IMR-90 (cell line): Measurements from ENCODE around the gene NXPH2. TPM values are rescaled to one million over a fixed set of nuclear protein-coding genes. Genes with fewer than 3 reads are reported as not detected.

Experiments
- ATAC-seq: fragments of 200-7000 bp; cut with Tn5 transposase; 2 replicates; pipeline ENCODE4 v1.9.1; 2020; ENCODE audit warnings: low read depth, mild to moderate bottlenecking, moderate library complexity
- BruUV-seq: library from RNA; stranded (reverse); fragments of 400-500 nt; replicated peaks from 2 replicates; lab custom pipeline; 2021; lab: Mats Ljungman, UMichigan
- CTCF ChIA-PET: fragments of 300-600 bp; formaldehyde crosslinking; extraction: SDS; loops from one replicate; lab custom pipeline; 2021; ENCODE audit warnings: antibody characterized with exemption; lab: Yijun Ruan, JAX
- POLR2A ChIA-PET: fragments of 300-600 bp; sonication (Branson Sonifier 250); formaldehyde crosslinking; loops from one replicate; lab custom pipeline; 2022; ENCODE audit warnings: antibody characterized with exemption; ENCODE audit not compliant: unreplicated experiment; lab: Charles Lee
- DNase-seq: peaks from one replicate; pipeline ENCODE4 v3.0.0; 2013
- H2AFZ ChIP-seq: replicated peaks from 2 replicates; pipeline ENCODE3; 2013; ENCODE audit warnings: low read length, mild to moderate bottlenecking; ENCODE audit not compliant: poor library complexity
- H2AK5ac ChIP-seq: 2 replicates; pipeline ENCODE4 v1.6.1; 2013; ENCODE audit warnings: low read depth, low read length, inconsistent platforms
- H2AK9ac ChIP-seq: replicated peaks from 2 replicates; pipeline ENCODE3; 2013; ENCODE audit warnings: mild to moderate bottlenecking, low read depth, low read length, moderate library complexity; ENCODE audit not compliant: poor library complexity
- H2BK120ac ChIP-seq: 2 replicates; pipeline ENCODE4 v1.6.1; 2013; ENCODE audit warnings: low read depth, low read length, inconsistent platforms
- H2BK15ac ChIP-seq: 3 replicates; pipeline ENCODE4 v1.6.1; 2013; ENCODE audit warnings: low read depth, low read length, inconsistent platforms
- H2BK20ac ChIP-seq: 2 replicates; pipeline ENCODE4 v1.6.1; 2013; ENCODE audit warnings: low read depth, mild to moderate bottlenecking, inconsistent platforms, low read length, moderate library complexity
- H2BK5ac ChIP-seq: 2 replicates; pipeline ENCODE4 v1.6.1; 2013; ENCODE audit warnings: mild to moderate bottlenecking, low read depth, low read length, inconsistent platforms; ENCODE audit not compliant: poor library complexity, severe bottlenecking
- H3K14ac ChIP-seq: replicated peaks from 2 replicates; pipeline ENCODE4 v1.6.1; 2013; ENCODE audit warnings: low read depth, low read length, inconsistent platforms
- H3K18ac ChIP-seq: 2 replicates; pipeline ENCODE4 v1.6.1; 2013; ENCODE audit warnings: low read depth, low read length, control low read depth
- H3K23ac ChIP-seq: 2 replicates; pipeline ENCODE4 v1.6.1; 2013; ENCODE audit warnings: low read depth, low read length, inconsistent platforms
- H3K27ac ChIP-seq: 2 replicates; pipeline ENCODE4 v1.5.1; 2013; ENCODE audit warnings: mild to moderate bottlenecking, control low read depth, low read length; ENCODE audit not compliant: insufficient read depth
- H3K27me3 ChIP-seq: 2 replicates; pipeline ENCODE4 v1.6.1; 2013; ENCODE audit warnings: low read length; ENCODE audit not compliant: control insufficient read depth, insufficient read depth
- H3K36me3 ChIP-seq: 2 replicates; pipeline ENCODE4 v1.6.1; 2013; ENCODE audit warnings: low read length, mixed read lengths; ENCODE audit not compliant: control insufficient read depth, insufficient read depth
- H3K4ac ChIP-seq: 2 replicates; pipeline ENCODE4 v1.6.1; 2013; ENCODE audit warnings: low read depth, low read length, inconsistent platforms
- H3K4me1 ChIP-seq: 2 replicates; pipeline ENCODE4 v1.6.1; 2013; ENCODE audit warnings: low read length, mixed read lengths; ENCODE audit not compliant: control insufficient read depth, insufficient read depth
- H3K4me2 ChIP-seq: 2 replicates; pipeline ENCODE4 v1.6.1; 2013; ENCODE audit warnings: low read depth, mild to moderate bottlenecking, control low read depth, low read length, moderate library complexity
- H3K4me3 ChIP-seq: 2 replicates; pipeline ENCODE4 v1.5.1; 2013; ENCODE audit warnings: low read depth, mild to moderate bottlenecking, control low read depth, low read length, moderate library complexity; ENCODE audit not compliant: insufficient read depth
- H3K56ac ChIP-seq: 2 replicates; pipeline ENCODE4 v1.6.1; 2013; ENCODE audit warnings: low read length, inconsistent platforms; ENCODE audit not compliant: insufficient read depth; ENCODE audit errors: extremely low read depth
- H3K79me1 ChIP-seq, 2 experiments: 2 replicates each; pipeline ENCODE4 v1.6.1; 2013; ENCODE audit warnings: low read length in 2 of 2, inconsistent platforms in 1 of 2, low read depth in 1 of 2
- H3K9ac ChIP-seq: 2 replicates; pipeline ENCODE4 v1.6.1; 2013; ENCODE audit warnings: low read depth, low read length, control low read depth
- H3K9me1 ChIP-seq: 2 replicates; pipeline ENCODE4 v1.6.1; 2013; ENCODE audit warnings: low read length, inconsistent platforms; ENCODE audit not compliant: insufficient read depth
- H3K9me3 ChIP-seq: 2 replicates; pipeline ENCODE4 v1.6.1; 2013; ENCODE audit warnings: low read length; ENCODE audit not compliant: control insufficient read depth, insufficient read depth
- H4K20me1 ChIP-seq: 2 replicates; pipeline ENCODE4 v1.6.1; 2013; ENCODE audit warnings: low read length, inconsistent platforms; ENCODE audit not compliant: insufficient read depth
- H4K5ac ChIP-seq: 2 replicates; pipeline ENCODE4 v1.6.1; 2013; ENCODE audit warnings: mild to moderate bottlenecking, low read depth, low read length, control low read depth
- H4K8ac ChIP-seq, 2 experiments: 2 replicates each; pipeline ENCODE4 v1.6.1; 2013; ENCODE audit warnings: low read depth in 2 of 2, low read length in 2 of 2, control low read depth in 1 of 2, inconsistent platforms in 1 of 2
- H4K91ac ChIP-seq: 2 replicates; pipeline ENCODE4 v1.6.1; 2013; ENCODE audit warnings: low read depth, low read length, inconsistent platforms; ENCODE audit not compliant: insufficient read depth
- FOS ChIP-seq: fragments of 150-350 bp; IDR thresholded peaks from 2 replicates; pipeline ENCODE4 v1.6.1; 2016; ENCODE audit warnings: low read depth, low read length
- MAFK ChIP-seq: IDR thresholded peaks from 2 replicates; pipeline ENCODE4 v1.6.1; 2012; ENCODE audit warnings: low read depth, low read length, improper control_type of control experiment
- MAZ ChIP-seq: IDR thresholded peaks from 2 replicates; pipeline ENCODE4 v1.6.1; 2012; ENCODE audit warnings: low read depth, mild to moderate bottlenecking, low read length, improper control_type of control experiment, moderate library complexity, borderline replicate concordance
- NFE2L2 ChIP-seq: fragments of 150-350 bp; IDR thresholded peaks from 2 replicates; pipeline ENCODE4 v1.6.1; 2016; ENCODE audit warnings: low read depth, mild to moderate bottlenecking, low read length
- RFX5 ChIP-seq: IDR thresholded peaks from 2 replicates; pipeline ENCODE4 v1.8.0; 2012; ENCODE audit warnings: low read depth, mild to moderate bottlenecking, low read length, moderate library complexity
- SMC3 ChIP-seq: fragments of 150-350 bp; IDR thresholded peaks from 2 replicates; pipeline ENCODE4 v1.6.1; 2016; ENCODE audit warnings: low read depth, mild to moderate bottlenecking, antibody characterized with exemption, low read length, moderate library complexity
- WGBS, 2 experiments: methylation state at CpG; one replicate each; pipeline versions ENCODE4 v1.1.5 to v1.1.7; 2013; ENCODE audit warnings: missing lambda C conversion rate in 2 of 2; ENCODE audit not compliant: insufficient read length in 1 of 2; ENCODE audit errors: extremely low coverage in 2 of 2; 5-methylcytosine and 5-hydroxymethylcytosine counted together
- dilution Hi-C: fragments of 300-500 bp; cut with HindIII; formaldehyde crosslinking; loops from one replicate; pipeline ENCODE4 v1.14.3; 2018; ENCODE audit warnings: low sequenced_read_pairs; ENCODE audit not compliant: unreplicated experiment
- in situ Hi-C: fragments of 300-500 bp; cut with MboI; formaldehyde crosslinking; loops from 3 replicates; pipeline ENCODE4 v1.14.3; 2019; ENCODE audit warnings: low sequenced_read_pairs, inconsistent platforms, mixed read lengths
- intact Hi-C: fragments of 100-400 bp; cut with micrococcal nuclease; formaldehyde crosslinking; loops from 2 replicates; pipeline ENCODE4 v1.10.0; 2022
- polyA plus RNA-seq, 3 experiments: library from polyadenylated mRNA; depleted of rRNA; stranded (reverse); fragments of >200 nt; gene quantifications; 2 replicates each; pipeline ENCODE4 v1.2.3, GENCODE V29; 2012; ENCODE audit warnings: low replicate concordance in 1 of 3
- total RNA-seq: library from RNA; depleted of rRNA; stranded (reverse); fragments of >200 nt; gene quantifications from 2 replicates; pipeline ENCODE4 v1.2.3, GENCODE V29; 2012
- TF ChIP-seq, protein P1 (sequence below): fragments of 150-350 bp; IDR thresholded peaks from 2 replicates; pipeline ENCODE4 v1.6.1; 2016; ENCODE audit warnings: low read depth, mild to moderate bottlenecking, low read length, moderate library complexity, borderline replicate concordance

The NXPH2 gene
- total and polyA plus RNA-seq, 2 of the 4 experiments (the other 2 are of a cell fraction): not detected

GRCh38 chr2:138716183-138716582 lies 64.0 kb downstream of the NXPH2 start:
- dilution Hi-C loops (no loop called here), intact Hi-C loops (no loop called here), in situ Hi-C loops (no loop called here)
- Histone ChIP-seq H3K4me3 (no peak overlapping the region), H4K91ac (no peak overlapping the region), H3K27me3 (no peaks in the 10 kb centered on the region), H2BK5ac (no peak overlapping the region), H3K9me1 (no peaks in the 10 kb centered on the region), H2AK9ac (no peak overlapping the region), H4K8ac (no peak overlapping the region), H2BK15ac (no peak overlapping the region), H3K18ac (no peak overlapping the region), H3K79me1 (no peaks in the 10 kb centered on the region), H4K5ac (no peak overlapping the region), H3K9ac (no peak overlapping the region), H3K27ac (no peak overlapping the region), H3K4me2 (no peak overlapping the region), H3K4ac (no peak overlapping the region), H2AK5ac (no peak overlapping the region), H2AFZ (no peak overlapping the region), H2BK120ac (no peak overlapping the region), H3K36me3 (no peaks in the 10 kb centered on the region), H2BK20ac (no peak overlapping the region), H3K23ac (no peak overlapping the region), H3K56ac (no peak overlapping the region), H4K20me1 (no peaks in the 10 kb centered on the region), H3K14ac (no peak overlapping the region), H3K4me1 (no peaks in the 10 kb centered on the region), H3K9me3 (no peaks in the 10 kb centered on the region)
- ChIA-PET CTCF (no interaction called here), POLR2A (no interaction called here)
- DNase-seq (no peak), ATAC-seq (0 out of 2 replicates have a peak, but pooled peaks have one; percentile 21)
- no CpG with 5 or more reads among the region's 5 CpGs for WGBS, 2 experiments
- TF ChIP-seq RFX5: no peak
- TF ChIP-seq SMC3: no peak
- TF ChIP-seq MAFK: no peak
- no peak for TF ChIP-seq FOS
- TF ChIP-seq, protein P1, sequence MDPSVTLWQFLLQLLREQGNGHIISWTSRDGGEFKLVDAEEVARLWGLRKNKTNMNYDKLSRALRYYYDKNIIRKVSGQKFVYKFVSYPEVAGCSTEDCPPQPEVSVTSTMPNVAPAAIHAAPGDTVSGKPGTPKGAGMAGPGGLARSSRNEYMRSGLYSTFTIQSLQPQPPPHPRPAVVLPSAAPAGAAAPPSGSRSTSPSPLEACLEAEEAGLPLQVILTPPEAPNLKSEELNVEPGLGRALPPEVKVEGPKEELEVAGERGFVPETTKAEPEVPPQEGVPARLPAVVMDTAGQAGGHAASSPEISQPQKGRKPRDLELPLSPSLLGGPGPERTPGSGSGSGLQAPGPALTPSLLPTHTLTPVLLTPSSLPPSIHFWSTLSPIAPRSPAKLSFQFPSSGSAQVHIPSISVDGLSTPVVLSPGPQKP: no peak
- no peak for TF ChIP-seq NFE2L2
- TF ChIP-seq MAZ: no peak
- BruUV-seq: no TSS peak
